Measurements from ENCODE around the gene ZNF575.

Gene ZNF575

DNA sequence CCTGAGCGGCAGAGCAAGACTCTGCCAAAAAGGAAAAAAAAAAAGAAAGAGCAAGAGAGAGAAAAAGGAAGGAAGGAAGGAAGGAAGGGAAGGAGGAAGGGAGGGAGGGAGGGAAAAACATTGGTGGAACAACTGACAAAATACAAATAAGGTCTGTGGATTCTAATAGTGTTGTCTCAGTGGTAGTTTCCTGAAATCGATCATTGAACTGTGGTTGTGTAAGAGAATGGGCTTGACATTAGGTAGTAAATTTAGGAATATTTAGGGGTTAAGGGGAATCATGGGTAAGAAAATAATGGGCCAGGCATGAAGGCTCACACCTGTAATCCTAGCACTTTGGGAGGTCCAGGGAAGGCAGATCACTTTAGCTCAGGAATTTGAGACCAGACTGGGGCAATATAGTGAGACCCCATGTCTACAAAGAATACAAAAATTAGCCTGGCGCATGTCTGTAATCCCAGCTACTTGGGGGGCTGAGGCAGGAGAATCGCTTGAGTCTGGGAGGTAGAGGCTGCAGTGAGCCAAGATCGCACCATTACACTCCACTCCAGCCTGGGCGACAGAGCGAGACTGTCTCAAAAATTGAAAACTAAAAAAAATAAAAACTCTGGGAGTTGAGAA, 42.9 kb upstream of the ZNF575 start:
- no peak for DNase-seq (ENCODE audit: low read depth, low spot score)
- POLR2A ChIA-PET = no interaction called here
- CTCF ChIA-PET = interaction anchor here (1.0 to 1.7 kb wide), 4 partner anchors 12 to 43 kb away, joined by 3 to 6 read pairs (median 4); partner anchors contain the start of gene PHLDB3
- TF ChIP-seq, protein P1, sequence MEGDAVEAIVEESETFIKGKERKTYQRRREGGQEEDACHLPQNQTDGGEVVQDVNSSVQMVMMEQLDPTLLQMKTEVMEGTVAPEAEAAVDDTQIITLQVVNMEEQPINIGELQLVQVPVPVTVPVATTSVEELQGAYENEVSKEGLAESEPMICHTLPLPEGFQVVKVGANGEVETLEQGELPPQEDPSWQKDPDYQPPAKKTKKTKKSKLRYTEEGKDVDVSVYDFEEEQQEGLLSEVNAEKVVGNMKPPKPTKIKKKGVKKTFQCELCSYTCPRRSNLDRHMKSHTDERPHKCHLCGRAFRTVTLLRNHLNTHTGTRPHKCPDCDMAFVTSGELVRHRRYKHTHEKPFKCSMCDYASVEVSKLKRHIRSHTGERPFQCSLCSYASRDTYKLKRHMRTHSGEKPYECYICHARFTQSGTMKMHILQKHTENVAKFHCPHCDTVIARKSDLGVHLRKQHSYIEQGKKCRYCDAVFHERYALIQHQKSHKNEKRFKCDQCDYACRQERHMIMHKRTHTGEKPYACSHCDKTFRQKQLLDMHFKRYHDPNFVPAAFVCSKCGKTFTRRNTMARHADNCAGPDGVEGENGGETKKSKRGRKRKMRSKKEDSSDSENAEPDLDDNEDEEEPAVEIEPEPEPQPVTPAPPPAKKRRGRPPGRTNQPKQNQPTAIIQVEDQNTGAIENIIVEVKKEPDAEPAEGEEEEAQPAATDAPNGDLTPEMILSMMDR (IDR thresholded peaks at IDR 0.05; ENCODE audit: insufficient read depth, low read length, missing control alignments) = no peak
- no peak overlapping the region for H3K4me3 ChIP-seq (ENCODE audit: low read depth, low read length)

DNA sequence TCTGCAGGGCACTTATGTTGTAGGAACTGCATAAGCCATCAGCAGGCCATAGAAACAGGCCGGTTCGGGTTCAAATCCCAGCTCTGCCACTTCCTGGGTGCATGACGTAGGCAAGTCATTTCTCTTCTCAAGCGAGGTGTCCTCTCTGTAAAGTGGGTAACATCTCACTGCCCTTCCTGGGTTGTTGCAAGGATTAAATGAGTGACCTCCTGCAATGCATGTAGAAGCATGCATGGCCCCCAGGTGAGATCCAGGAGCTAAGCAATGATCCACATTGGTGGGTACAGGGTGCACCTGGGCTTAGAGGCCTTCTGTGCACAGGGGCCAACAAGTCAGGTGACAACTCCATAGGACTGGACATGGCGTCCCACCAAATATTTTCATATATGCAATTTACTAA, 42.2 kb upstream of the ZNF575 start:
- TF ChIP-seq, protein P1 (IDR thresholded peaks at IDR 0.05; ENCODE audit: insufficient read depth, low read length, missing control alignments) = no peak
- no peak for DNase-seq (ENCODE audit: low read depth, low spot score)
- POLR2A ChIA-PET = no interaction called here
- H3K4me3 ChIP-seq (ENCODE audit: low read depth, low read length) = no peak overlapping the region
- CTCF ChIA-PET = interaction anchor here (1.0 to 1.7 kb wide), 4 partner anchors 11 to 44 kb away, joined by 3 to 6 read pairs (median 4); partner anchors contain the start of gene PHLDB3

DNA sequence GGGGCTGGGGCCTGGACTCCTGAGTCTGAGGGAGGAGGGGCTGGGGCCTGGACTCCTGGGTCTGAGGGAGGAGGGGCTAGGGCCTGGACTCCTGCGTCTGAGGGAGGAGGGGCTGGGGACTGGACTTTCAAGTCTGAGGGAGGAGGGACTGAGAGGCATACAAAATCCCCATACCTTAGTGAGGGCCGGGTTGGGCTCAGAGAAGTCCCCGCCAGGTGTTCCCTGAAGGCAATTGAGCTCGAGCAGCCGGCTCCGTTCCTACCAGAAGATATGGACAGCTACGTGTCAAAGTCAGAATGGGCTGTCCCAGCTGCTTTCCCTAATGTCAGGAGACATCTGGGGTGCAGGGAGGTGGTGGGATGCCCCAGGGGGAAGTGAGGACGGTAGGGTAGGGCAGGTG, 37.9 kb upstream of the ZNF575 start:
- CTCF ChIA-PET = interaction anchor here (0.8 to 2.9 kb wide), 3 partner anchors 12 to 48 kb away, joined by 3 to 15 read pairs (median 13); no protein-coding TSS in a partner anchor
- POLR2A ChIA-PET = no interaction called here
- DNase-seq (ENCODE audit: low read depth, low spot score) = no peak
- H3K4me3 ChIP-seq (ENCODE audit: low read depth, low read length) = no peak overlapping the region
- TF ChIP-seq, protein P1 (IDR thresholded peaks at IDR 0.05; ENCODE audit: insufficient read depth, low read length, missing control alignments) = no peak

DNA sequence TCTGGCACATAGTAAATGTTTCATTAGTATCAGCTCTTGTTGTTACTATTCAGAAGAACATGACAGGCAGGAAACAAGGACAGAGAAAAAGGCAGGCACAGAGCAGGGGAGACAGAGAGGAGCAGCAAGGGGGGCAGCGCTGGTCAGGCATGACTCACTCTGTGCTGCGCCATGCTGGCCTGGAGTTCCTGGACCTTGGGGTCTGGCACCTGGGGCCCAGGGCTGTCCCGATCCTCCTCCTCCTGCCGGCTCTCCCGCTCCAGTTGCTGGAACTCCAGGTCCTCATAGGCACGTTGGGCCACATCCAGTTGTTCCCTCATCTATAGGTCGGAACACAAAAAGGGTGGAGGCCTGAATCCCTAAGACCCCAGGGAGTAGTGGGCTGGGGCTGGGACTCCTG, 36.0 kb upstream of the ZNF575 start:
- no peak overlapping the region for H3K4me3 ChIP-seq (ENCODE audit: low read depth, low read length)
- TF ChIP-seq, protein P1 (IDR thresholded peaks at IDR 0.05; ENCODE audit: insufficient read depth, low read length, missing control alignments) = no peak
- DNase-seq (ENCODE audit: low read depth, low spot score) = no peak
- ChIA-PET POLR2A (no interaction called here), CTCF (interaction anchor here (0.8 to 2.9 kb wide), 4 partner anchors 21 to 50 kb away, joined by 3 to 15 read pairs (median 9); no protein-coding TSS in a partner anchor)

DNA sequence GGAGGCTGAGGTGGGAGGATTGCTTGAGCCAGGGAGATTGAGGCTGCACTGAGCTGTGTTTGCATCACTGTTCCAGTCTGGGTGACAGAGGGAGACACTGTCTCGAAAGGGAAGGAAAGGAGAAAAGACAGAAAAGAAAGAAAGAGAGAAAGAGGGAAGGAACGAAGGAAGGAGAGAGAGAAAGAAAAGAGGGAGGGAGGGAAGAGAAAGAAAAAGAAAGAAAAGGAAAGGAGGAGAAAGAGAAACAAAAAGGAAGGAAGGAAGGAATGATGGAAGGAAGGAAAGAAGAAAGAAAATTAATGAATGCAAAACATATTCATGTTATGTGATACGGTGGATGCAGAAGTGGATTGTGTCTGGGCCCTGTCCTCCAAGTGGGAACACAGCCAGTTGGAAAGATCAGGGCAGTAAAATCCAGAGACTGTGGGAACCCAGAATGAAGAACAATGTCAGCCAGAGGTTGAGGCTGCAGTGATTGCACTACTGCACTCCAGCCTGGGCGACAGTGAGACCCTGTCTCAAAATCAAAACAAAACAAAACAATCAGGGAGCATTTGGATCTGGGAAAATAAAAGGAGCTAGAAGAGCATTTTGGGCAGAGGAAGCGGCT, 34.6 kb upstream of the ZNF575 start:
- ChIA-PET POLR2A (no interaction called here), CTCF (interaction anchor here (1.2 to 2.0 kb wide), 2 partner anchors 24 to 51 kb away, joined by 4 to 5 read pairs; no protein-coding TSS in a partner anchor)
- DNase-seq (ENCODE audit: low read depth, low spot score) = no peak
- no peak overlapping the region for H3K4me3 ChIP-seq (ENCODE audit: low read depth, low read length)
- TF ChIP-seq, protein P1 (IDR thresholded peaks at IDR 0.05; ENCODE audit: insufficient read depth, low read length, missing control alignments) = no peak

DNA sequence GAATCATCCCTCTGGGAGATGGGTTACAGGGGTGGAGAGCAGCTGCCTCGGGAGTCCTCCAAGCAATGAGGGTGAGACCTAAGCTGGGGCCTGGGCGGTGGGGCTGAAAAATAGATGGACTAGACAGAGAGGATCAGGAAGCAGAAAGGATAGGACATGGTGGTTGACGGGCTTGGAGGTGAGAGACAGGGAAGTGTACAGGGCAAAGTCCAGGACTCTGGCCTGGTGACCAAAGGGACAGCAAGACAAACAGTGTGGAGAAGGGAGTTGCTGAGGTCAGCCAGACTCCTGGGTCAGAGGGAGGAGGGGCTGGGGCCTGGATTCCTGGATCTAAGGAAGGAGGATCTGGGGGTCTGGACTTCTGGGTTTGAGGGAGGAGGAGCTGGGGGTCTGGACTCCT, 33.9 kb upstream of the ZNF575 start:
- CTCF ChIA-PET = interaction anchor here (1.4 to 12.9 kb wide), 3 partner anchors 20 to 51 kb away, joined by 3 to 95 read pairs (median 5); no protein-coding TSS in a partner anchor
- TF ChIP-seq, protein P1 (IDR thresholded peaks at IDR 0.05; ENCODE audit: insufficient read depth, low read length, missing control alignments) = no peak
- POLR2A ChIA-PET = no interaction called here
- no peak for DNase-seq (ENCODE audit: low read depth, low spot score)
- no peak overlapping the region for H3K4me3 ChIP-seq (ENCODE audit: low read depth, low read length)
